HG03432 (cell line): ENCODE measurements around the gene ESRRG.
"Not testable (repeated sequence)": the region's sequence is repeated elsewhere in the genome, so short reads cannot be mapped to it uniquely, and the experiment has no call there.

Experiments used
- ATAC-seq: cut with Tn5 transposase; IDR thresholded peaks from one replicate; pipeline ENCODE4 v1.9.1; 2021; ENCODE audit warnings: mild to moderate bottlenecking, moderate library complexity; ENCODE audit not compliant: unreplicated experiment

Gene ESRRG

GRCh38 chr1:216705676-216706075 is 17.6 kb downstream of the ESRRG start:
- ATAC-seq: no peak

- ATAC-seq: not testable (repeated sequence)
These were observed 19.2 kb downstream of the ESRRG start for GRCh38 chr1:216704065-216704464.

GRCh38 chr1:216702170-216702569 is 21.1 kb downstream of the ESRRG start:
- ATAC-seq: peak; percentile 93

GRCh38 chr1:216700779-216701178 is 22.4 kb downstream of the ESRRG start:
- no peak for ATAC-seq

- ATAC-seq: no peak
These were observed 31.5 kb downstream of the ESRRG start for GRCh38 chr1:216691710-216692109.

GRCh38 chr1:216690603-216691002 is 32.6 kb downstream of the ESRRG start:
- no peak for ATAC-seq

- ATAC-seq: no peak
These were observed 35.0 kb downstream of the ESRRG start for GRCh38 chr1:216688127-216688657.

GRCh38 chr1:216686860-216687766 is 36.1 kb downstream of the ESRRG start:
- ATAC-seq: no peak

GRCh38 chr1:216682752-216683151 is 40.5 kb downstream of the ESRRG start:
- no peak for ATAC-seq

- ATAC-seq: no peak
These were observed 44.1 kb downstream of the ESRRG start for GRCh38 chr1:216679108-216679507.

GRCh38 chr1:216670118-216670883 is 52.9 kb downstream of the ESRRG start:
- no peak for ATAC-seq

GRCh38 chr1:216666441-216666840 is 56.8 kb downstream of the ESRRG start:
- ATAC-seq: no peak

- no peak for ATAC-seq
These were observed 57.4 kb downstream of the ESRRG start for GRCh38 chr1:216665856-216666255.

GRCh38 chr1:216665406-216665805 is 57.8 kb downstream of the ESRRG start:
- ATAC-seq: no peak

GRCh38 chr1:216662681-216663080 is 60.5 kb downstream of the ESRRG start:
- ATAC-seq: no peak

GRCh38 chr1:216660561-216660960 is 62.7 kb downstream of the ESRRG start:
- no peak for ATAC-seq

GRCh38 chr1:216653001-216653400 is 70.2 kb downstream of the ESRRG start:
- ATAC-seq: no peak

- no peak for ATAC-seq
These were observed 71.3 kb downstream of the ESRRG start for GRCh38 chr1:216651826-216652418.

GRCh38 chr1:216643176-216643575 is 80.1 kb downstream of the ESRRG start:
- ATAC-seq: no peak

GRCh38 chr1:216641669-216642460 is 81.4 kb downstream of the ESRRG start:
- ATAC-seq: peak; percentile 63
